K562 (cell line): ENCODE measurements around the gene NME2. TPM values are rescaled to one million over a fixed set of nuclear protein-coding genes. Genes with fewer than 3 reads are reported as not detected.

Experiments
- ELF1 ChIP-seq: fragments of 200-800 bp; sonication (Bioruptor generic); IDR thresholded peaks from 2 replicates; pipeline ENCODE4 v1.6.1; 2016; ENCODE audit warnings: missing genetic modification characterization, missing compliant biosample characterization
- EP400 ChIP-seq: fragments of 450-650 bp; IDR thresholded peaks from 2 replicates; pipeline ENCODE4 v1.6.1; 2017; ENCODE audit warnings: antibody characterized with exemption, mild to moderate bottlenecking, moderate library complexity
- KAT8 ChIP-seq: fragments of 450-650 bp; IDR thresholded peaks from 2 replicates; pipeline ENCODE4 v1.6.1; 2016; ENCODE audit warnings: low read depth, mild to moderate bottlenecking
- MAFG ChIP-seq: fragments of 450-650 bp; conservative IDR thresholded peaks from 2 replicates; pipeline ENCODE4 v1.6.1; 2016; ENCODE audit warnings: missing genetic modification characterization, missing compliant biosample characterization
- MNT ChIP-seq, 2 experiments: fragments of 450-650 bp; conservative IDR thresholded peaks; 2 replicates each; pipeline ENCODE4 v1.6.1; 2017; ENCODE audit warnings: mild to moderate bottlenecking in 2 of 2, moderate library complexity in 2 of 2
- SMARCC2 ChIP-seq: fragments of 450-650 bp; IDR thresholded peaks from 2 replicates; pipeline ENCODE4 v1.6.1; 2017; ENCODE audit warnings: antibody characterized with exemption, moderate library complexity, mild to moderate bottlenecking, low read depth
- ZNF609 ChIP-seq: sonication (generic); formaldehyde crosslinking; IDR thresholded peaks from 2 replicates; pipeline ENCODE4 v1.8.1; 2023; ENCODE audit warnings: missing genetic modification reagents, mild to moderate bottlenecking, borderline replicate concordance
- polyA plus RNA-seq, 8 experiments: library from polyadenylated mRNA; depleted of rRNA in 4 of 8; stranded (reverse) in 5 of 8; unstranded in 3 of 8; fragments of >200 nt; fragmentation: Nextera tagmentation in 2 of 8; fragmentation: Illumina TruSeq in 1 of 8; extraction: Ambion mirVana in 2 of 8; extraction: Trizol in 1 of 8; gene quantifications; 2 replicates each; pipeline versions ENCODE4 v1.2.1 to v1.2.3, GENCODE V29; 2011 to 2014; ENCODE audit warnings: inconsistent platforms in 1 of 8, missing spikeins in 1 of 8
- total RNA-seq, 7 experiments: library from RNA; depleted of rRNA in 6 of 7; stranded (reverse); fragments of >200 nt in 6 of 7; fragmentation: Illumina TruSeq in 2 of 7; extraction: Trizol in 2 of 7; gene quantifications; 2 replicates each; pipeline versions ENCODE4 v1.2.1 to v1.2.3, GENCODE V29; 2011 to 2021; ENCODE audit warnings: low replicate concordance in 1 of 7

The NME2 gene
- total and polyA plus RNA-seq, 9 of the 15 experiments (the other 6 are each of a cell fraction or from before 2014, with no cell fraction given) = 684 to 1,202 (median 924) TPM

GRCh38 chr17:51188271-51188833 is 22.1 kb downstream of the NME2 start (continued):
- no peak for TF ChIP-seq MNT (conservative IDR thresholded peaks at IDR 0.05)
- no peak for TF ChIP-seq KAT8
- TF ChIP-seq MAFG (tag) = peak; percentile 28; the same call in 1 of the 2 replicates
- TF ChIP-seq SMARCC2 = no peak
- no peak for TF ChIP-seq ZNF609 (CRISPR knock-in tag)
- no peak for TF ChIP-seq ELF1 (tag)
- TF ChIP-seq EP400 = no peak
- TF ChIP-seq, all 486 proteins: peak for 3
